Common myeloid progenitor, CD34-positive (primary cell): Measurements from ENCODE around the gene DCBLD1.

Source experiments
- CTCF ChIA-PET: fragments of 350-600 bp; sonication (Branson Sonifier 250); formaldehyde crosslinking; loops from one replicate; lab custom pipeline; 2021; ENCODE audit warnings: antibody characterized with exemption; lab: Charles Lee
- POLR2A ChIA-PET: fragments of 350-600 bp; sonication (Branson Sonifier 250); formaldehyde crosslinking; loops from one replicate; lab custom pipeline; 2021; ENCODE audit warnings: antibody characterized with exemption; lab: Charles Lee
- DNase-seq, 3 donors: peaks; one replicate each; pipeline versions ENCODE4 v3.0.0 to v3.0.0-alpha.2; 2013
- H3K27ac ChIP-seq, 2 experiments: 1 replicate in 1 of 2; 2 replicates in 1 of 2; pipeline ENCODE4 v1.7.0; 2013; ENCODE audit warnings: inconsistent platforms in 2 of 2, low read length in 2 of 2, mild to moderate bottlenecking in 2 of 2, low read depth in 1 of 2, moderate library complexity in 1 of 2; ENCODE audit not compliant: severe bottlenecking in 2 of 2, insufficient read depth in 1 of 2, poor library complexity in 1 of 2
- H3K27me3 ChIP-seq, 5 experiments: replicated peaks in 2 of 5; 1 replicate in 3 of 5; 2 replicates in 2 of 5; pipeline versions ENCODE4 v1.6.1 to v1.7.0; 2013; ENCODE audit warnings: low read length in 4 of 5, mild to moderate bottlenecking in 2 of 5, moderate library complexity in 2 of 5, inconsistent platforms in 1 of 5; ENCODE audit not compliant: insufficient read depth in 5 of 5, control insufficient read depth in 4 of 5
- H3K36me3 ChIP-seq, 4 experiments: 1 replicate in 2 of 4; 2 replicates in 2 of 4; pipeline versions ENCODE4 v1.6.1 to v1.7.0; 2013; ENCODE audit warnings: low read length in 3 of 4, control low read depth in 1 of 4, mild to moderate bottlenecking in 1 of 4; ENCODE audit not compliant: control insufficient read depth in 4 of 4, insufficient read depth in 4 of 4
- H3K4me1 ChIP-seq, 4 experiments: 1 replicate in 3 of 4; 2 replicates in 1 of 4; pipeline versions ENCODE4 v1.6.1 to v1.7.1; 2013; ENCODE audit warnings: low read length in 3 of 4, mild to moderate bottlenecking in 3 of 4, control low read depth in 1 of 4, inconsistent platforms in 1 of 4, moderate library complexity in 1 of 4; ENCODE audit not compliant: control insufficient read depth in 4 of 4, insufficient read depth in 4 of 4; ENCODE audit errors: control extremely low read depth in 1 of 4
- H3K4me3 ChIP-seq, 7 experiments: 1 replicate in 4 of 7; 2 replicates in 3 of 7; pipeline versions ENCODE4 v1.5.1 to v1.7.0; 2013; ENCODE audit warnings: mild to moderate bottlenecking in 7 of 7, low read length in 6 of 7, moderate library complexity in 6 of 7, inconsistent platforms in 2 of 7, low read depth in 2 of 7, control low read depth in 1 of 7; ENCODE audit not compliant: insufficient read depth in 4 of 7, control insufficient read depth in 1 of 7; ENCODE audit errors: extremely low read depth in 1 of 7
- H3K9me3 ChIP-seq, 5 experiments: 1 replicate in 4 of 5; 2 replicates in 1 of 5; pipeline versions ENCODE4 v1.6.1 to v1.7.1; 2013; ENCODE audit warnings: low read length in 4 of 5, mild to moderate bottlenecking in 2 of 5, inconsistent platforms in 1 of 5, low read depth in 1 of 5, moderate library complexity in 1 of 5; ENCODE audit not compliant: control insufficient read depth in 4 of 5, insufficient read depth in 2 of 5; ENCODE audit errors: control extremely low read depth in 1 of 5
- WGBS: methylation state at CpG from one replicate; pipeline ENCODE4 v1.1.5; 2013; ENCODE audit not compliant: insufficient coverage; 5-methylcytosine and 5-hydroxymethylcytosine counted together

Gene DCBLD1

GRCh38 chr6:117520603-117521395 lies 38.3 kb downstream of the DCBLD1 start:
- WGBS, result no CpG with 5 or more reads among the region's 4 CpGs
- no peak overlapping the region for H3K4me3 ChIP-seq
- H3K9me3 ChIP-seq, result no peaks in the 10 kb centered on the region
- ChIA-PET POLR2A (no interaction called here), CTCF (interaction anchor here (1.0 to 1.6 kb wide), 4 partner anchors 11 to 34 kb away, joined by 3 to 5 read pairs (median 3); no protein-coding TSS in a partner anchor)
- H3K4me1 ChIP-seq, result no peaks in the 10 kb centered on the region
- no peaks in the 10 kb centered on the region for H3K36me3 ChIP-seq
- DNase-seq, result no peak
- no peaks in the 10 kb centered on the region for H3K27me3 ChIP-seq
- no peak overlapping the region for H3K27ac ChIP-seq

- CTCF ChIA-PET, result interaction anchor here (1.0 kb wide), 1 partner anchor 12 kb away, joined by 3 read pairs; no protein-coding TSS in a partner anchor
- H3K27ac ChIP-seq, result no peak overlapping the region
- no peaks in the 10 kb centered on the region for H3K9me3 ChIP-seq
- WGBS, result 92% methylated on average over 2 of the region's 5 CpGs
- no peaks in the 10 kb centered on the region for H3K36me3 ChIP-seq
- H3K4me1 ChIP-seq, result no peaks in the 10 kb centered on the region
- DNase-seq, result no peak
- no peaks in the 10 kb centered on the region for H3K27me3 ChIP-seq
- POLR2A ChIA-PET, result no interaction called here
- H3K4me3 ChIP-seq, result no peak overlapping the region
Measured at GRCh38 chr6:117521791-117522502, 39.5 kb downstream of the DCBLD1 start.

- Histone ChIP-seq H3K27me3 (no peaks in the 10 kb centered on the region), H3K27ac (no peak overlapping the region), H3K4me3 (no peak overlapping the region), H3K36me3 (no peaks in the 10 kb centered on the region), H3K4me1 (no peaks in the 10 kb centered on the region), H3K9me3 (no peaks in the 10 kb centered on the region)
- CTCF ChIA-PET, result no interaction called here
- WGBS, result no CpG with 5 or more reads among the region's 2 CpGs
- DNase-seq, result no peak
- POLR2A ChIA-PET, result no interaction called here
Measured at GRCh38 chr6:117525607-117526006, 43.1 kb downstream of the DCBLD1 start.

GRCh38 chr6:117530467-117531242 lies 48.2 kb downstream of the DCBLD1 start:
- CTCF ChIA-PET, result interaction anchor here (1.3 to 1.4 kb wide), 3 partner anchors 17 to 81 kb away, joined by 3 to 6 read pairs (median 4); no protein-coding TSS in a partner anchor
- POLR2A ChIA-PET, result interaction anchor here (0.9 kb wide), 1 partner anchor 22 kb away, joined by 4 read pairs; no protein-coding TSS in a partner anchor
- Histone ChIP-seq H3K4me1 (no peaks in the 10 kb centered on the region), H3K4me3 (no peak overlapping the region), H3K9me3 (no peaks in the 10 kb centered on the region), H3K27me3 (peaks cover 0 to 4% (median 0%) of the 10 kb centered on the region in 5 experiments), H3K27ac (no peak overlapping the region), H3K36me3 (no peaks in the 10 kb centered on the region)
- 100% methylated on average over 1 of the region's 4 CpGs for WGBS
- DNase-seq, result no peak

- H3K36me3 ChIP-seq, result no peaks in the 10 kb centered on the region
- peaks cover 0 to 4% (median 0%) of the 10 kb centered on the region in 5 experiments for H3K27me3 ChIP-seq
- DNase-seq, result no peak
- ChIA-PET CTCF (interaction anchor here (1.3 to 1.5 kb wide), 4 partner anchors 16 to 81 kb away, joined by 3 to 6 read pairs (median 4); no protein-coding TSS in a partner anchor), POLR2A (no interaction called here)
- 17% methylated on average over 2 of the region's 6 CpGs for WGBS
- no peaks in the 10 kb centered on the region for H3K4me1 ChIP-seq
- H3K27ac ChIP-seq, result no peak overlapping the region
- H3K4me3 ChIP-seq, result no peak overlapping the region
- H3K9me3 ChIP-seq, result no peaks in the 10 kb centered on the region
Measured at GRCh38 chr6:117531346-117531745, 48.9 kb downstream of the DCBLD1 start.

- ChIA-PET CTCF (interaction anchor here (1.2 to 1.5 kb wide), 5 partner anchors 13 to 82 kb away, joined by 3 to 6 read pairs (median 4); no protein-coding TSS in a partner anchor), POLR2A (no interaction called here)
- H3K27ac ChIP-seq, result no peak overlapping the region
Measured at GRCh38 chr6:117531809-117532725, 49.6 kb downstream of the DCBLD1 start.

More at GRCh38 chr6:117531809-117532725, 49.6 kb downstream of the DCBLD1 start:
- no peak for DNase-seq
- 100% methylated on average over 4 of the region's 5 CpGs for WGBS
- no peak overlapping the region for H3K4me3 ChIP-seq
- no peaks in the 10 kb centered on the region for H3K4me1 ChIP-seq
- H3K27me3 ChIP-seq, result peaks cover 0 to 4% (median 0%) of the 10 kb centered on the region in 5 experiments
- H3K36me3 ChIP-seq, result no peaks in the 10 kb centered on the region
- no peaks in the 10 kb centered on the region for H3K9me3 ChIP-seq
